Activated T-cell treated with anti-CD3 and anti-CD28 coated beads, Interleukin-2, amount 50 U/mL, for 72 hours (primary cell): ENCODE measurements around the gene MNAT1. TPM values are rescaled to one million over a fixed set of nuclear protein-coding genes. Genes with fewer than 3 reads are reported as not detected.
A peak's percentile ranks its signal among the peaks of the same experiment; 100 is the strongest.
"Not testable (repeated sequence)": the region's sequence is repeated elsewhere in the genome, so short reads cannot be mapped to it uniquely, and the experiment has no call there.

Source experiments
- ATAC-seq, 2 donors: fragments of 150-1000 bp; cut with Tn5 transposase; replicated peaks in 1 of 2; 2 replicates each; pipeline ENCODE4 v1.10.0; 2021; ENCODE audit warnings: moderate library complexity in 2 of 2, mild to moderate bottlenecking in 1 of 2
- DNase-seq, 2 donors: peaks; one replicate each; pipeline ENCODE4 v3.0.0; 2021 to 2022; ENCODE audit warnings: mixed read lengths in 1 of 2
- H3K27ac Mint-ChIP-seq: one replicate; pipeline ENCODE4 v1.8.0; 2022; ENCODE audit warnings: mild to moderate bottlenecking, moderate library complexity, mixed read lengths
- H3K27me3 Mint-ChIP-seq: one replicate; pipeline ENCODE4 v1.8.0; 2022; ENCODE audit warnings: low read depth, mixed read lengths
- H3K36me3 Mint-ChIP-seq, 2 donors: one replicate each; pipeline ENCODE4 v1.8.0; 2022; ENCODE audit warnings: mixed read lengths in 2 of 2, mild to moderate bottlenecking in 1 of 2; ENCODE audit not compliant: insufficient read depth in 2 of 2
- H3K4me1 Mint-ChIP-seq: one replicate; pipeline ENCODE4 v1.8.0; 2022; ENCODE audit warnings: low read depth, mixed read lengths
- H3K4me3 Mint-ChIP-seq, 2 donors: one replicate each; pipeline ENCODE4 v1.8.0; 2022; ENCODE audit warnings: mild to moderate bottlenecking in 2 of 2, mixed read lengths in 2 of 2, moderate library complexity in 2 of 2
- H3K9me3 Mint-ChIP-seq, 2 donors: one replicate each; pipeline ENCODE4 v1.8.0; 2022; ENCODE audit warnings: mixed read lengths in 2 of 2
- total RNA-seq, 2 donors: library from RNA; stranded (reverse); gene quantifications; one replicate each; pipeline ENCODE4 v1.2.3, GENCODE V29; 2022

MNAT1 gene
- total RNA-seq, 2 donors from 2014 or later, result 45.4 to 51.3 TPM

DNA sequence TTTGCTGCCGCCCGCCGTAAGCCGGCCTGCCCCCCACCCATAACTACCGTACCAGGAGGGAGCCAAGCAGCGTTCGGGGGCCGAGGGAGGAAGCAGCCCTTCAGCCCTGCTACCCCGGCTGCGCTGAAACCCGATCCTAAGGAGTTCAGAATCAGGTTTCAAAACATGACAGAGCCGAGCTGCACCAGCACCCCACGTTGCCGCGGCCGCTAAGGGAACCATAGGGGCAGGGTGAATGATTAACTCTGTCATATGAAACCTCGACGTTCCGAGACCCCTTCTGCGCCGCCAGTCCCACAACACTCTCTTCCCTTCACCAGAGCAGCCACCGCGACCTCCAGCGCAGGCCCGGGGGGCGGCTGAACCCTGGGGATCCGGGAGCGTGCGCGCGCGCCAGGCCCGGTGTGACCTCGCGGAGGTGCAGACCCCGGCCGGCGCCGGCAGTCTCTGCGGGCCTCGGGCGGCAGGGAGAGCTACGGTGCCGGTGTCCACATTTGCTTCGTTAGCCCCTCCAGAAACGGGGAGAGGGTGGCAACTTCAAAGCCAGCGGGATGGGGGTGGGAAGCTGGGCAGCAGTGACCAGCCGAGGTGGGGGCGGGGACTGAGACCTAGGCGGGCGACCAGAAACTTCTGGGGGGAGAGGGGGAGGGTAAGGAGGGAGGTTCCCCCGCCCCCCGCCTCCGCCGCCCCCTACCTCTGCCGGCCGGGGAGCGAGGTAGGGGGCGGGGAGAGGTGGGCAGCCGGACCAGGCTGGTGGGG is 12.0 kb upstream of the MNAT1 start:
- no peak overlapping the region for H3K27ac Mint-ChIP-seq
- peak overlapping the region; percentile 91 to 92 for H3K4me3 Mint-ChIP-seq
- H3K9me3 Mint-ChIP-seq, result no peaks in the 10 kb centered on the region
- peaks cover 68% of the 10 kb centered on the region for H3K27me3 Mint-ChIP-seq
- ATAC-seq (peak; percentile 33 to 39), DNase-seq (peak; percentile 30 to 38)
- peaks cover 24% of the 10 kb centered on the region for H3K4me1 Mint-ChIP-seq
- peaks cover 0 to 3% of the 10 kb centered on the region in 2 donors for H3K36me3 Mint-ChIP-seq

DNA sequence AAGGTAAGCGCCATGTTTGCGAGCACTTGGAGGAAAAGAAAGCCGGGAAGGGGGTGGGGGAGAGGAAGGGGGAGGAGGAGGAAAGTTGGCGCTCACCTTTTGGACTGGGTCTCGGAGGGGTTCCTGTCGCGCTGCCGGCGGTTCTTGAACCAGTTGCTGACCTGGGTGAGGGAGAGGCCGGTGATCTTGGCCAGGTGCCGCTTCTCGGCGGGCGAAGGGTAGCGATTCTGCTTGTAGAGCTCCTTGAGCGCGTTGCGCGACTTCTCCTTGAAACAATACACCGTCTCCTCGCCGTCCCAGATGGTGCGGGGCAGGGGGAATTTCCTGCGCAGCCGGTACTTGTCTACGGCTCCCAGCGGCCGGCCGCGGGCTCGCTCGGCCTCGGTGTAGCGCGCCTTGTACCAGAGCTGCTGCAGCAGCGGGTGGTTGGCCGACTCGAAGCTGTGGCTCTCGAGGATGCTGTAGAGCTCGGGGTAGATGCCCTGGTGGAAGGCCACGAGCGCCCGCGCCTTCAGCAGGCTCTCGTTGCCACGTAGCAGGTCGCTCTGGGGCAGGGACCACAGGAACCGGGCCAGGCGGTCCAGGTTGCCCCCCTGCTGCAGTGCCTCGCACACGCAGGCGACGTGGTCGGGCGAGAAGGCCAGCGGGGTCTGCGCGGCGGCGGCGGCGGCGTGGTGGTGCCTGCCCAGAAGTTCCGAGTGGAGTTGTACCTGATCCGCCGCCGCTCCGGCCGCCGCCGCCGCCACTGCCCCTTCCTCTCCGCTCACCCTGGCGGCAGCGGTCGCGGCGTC is 11.2 kb upstream of the MNAT1 start:
- peak; percentile 36 to 43 for DNase-seq
- Mint-ChIP-seq H3K36me3 (peaks cover 0 to 3% of the 10 kb centered on the region in 2 donors), H3K27me3 (peaks cover 72% of the 10 kb centered on the region), H3K4me1 (peaks cover 24% of the 10 kb centered on the region), H3K27ac (no peak overlapping the region), H3K9me3 (no peaks in the 10 kb centered on the region), H3K4me3 (peak overlapping the region; percentile 92 to 94)
- ATAC-seq, result peak; percentile 51 to 52

DNA sequence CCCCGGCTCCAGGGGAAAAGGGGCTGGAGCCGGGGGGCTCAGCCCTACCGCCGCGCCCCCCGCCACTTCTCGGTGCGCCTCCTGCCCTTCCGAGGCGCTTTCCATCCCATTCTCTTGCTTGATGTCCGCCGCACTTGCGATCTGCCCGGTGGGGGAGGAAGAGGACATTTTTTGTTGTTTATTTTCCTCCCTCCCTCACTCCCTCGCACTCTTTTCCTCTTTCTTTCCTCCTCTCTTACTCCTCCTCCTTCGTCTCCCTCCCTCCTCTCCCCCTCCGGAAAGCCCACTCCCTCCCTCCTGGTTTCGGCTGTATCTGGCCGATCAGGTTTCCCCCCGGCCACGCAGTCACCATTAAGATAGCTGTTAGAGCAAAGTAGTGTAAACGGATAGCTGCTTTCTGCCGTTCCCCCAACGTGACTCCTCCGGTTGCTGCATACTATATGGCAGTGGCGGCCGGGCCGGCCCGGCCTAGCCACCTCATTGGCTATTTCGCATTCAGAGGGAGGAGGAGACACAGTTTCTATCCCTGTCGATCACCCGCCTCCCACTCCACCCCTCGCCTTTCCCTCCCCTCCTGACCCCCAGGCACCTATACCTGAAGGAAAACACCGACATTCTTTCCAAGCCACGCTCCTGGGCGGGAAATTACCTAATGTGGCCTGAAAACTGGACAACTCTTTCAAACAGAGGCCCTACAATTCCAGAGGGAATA is 10.5 kb upstream of the MNAT1 start, which contains the start of gene SIX4:
SIX4 (minus strand) TSS at position 445 of the 712 bp plus-strand sequence; CDS start at position 168, 277 bp downstream.
- DNase-seq, result peak; percentile 6 to 17
- Mint-ChIP-seq H3K4me3 (peak within 1 kb of the TSS; percentile 92 to 94), H3K4me1 (peaks cover 24% of the 10 kb centered on the region), H3K9me3 (no peaks in the 10 kb centered on the region), H3K36me3 (peaks cover 0 to 3% of the 10 kb centered on the region in 2 donors), H3K27ac (no peak within 1 kb of the TSS), H3K27me3 (peaks cover 72% of the 10 kb centered on the region)
- peak; percentile 19 to 31 for ATAC-seq

DNA sequence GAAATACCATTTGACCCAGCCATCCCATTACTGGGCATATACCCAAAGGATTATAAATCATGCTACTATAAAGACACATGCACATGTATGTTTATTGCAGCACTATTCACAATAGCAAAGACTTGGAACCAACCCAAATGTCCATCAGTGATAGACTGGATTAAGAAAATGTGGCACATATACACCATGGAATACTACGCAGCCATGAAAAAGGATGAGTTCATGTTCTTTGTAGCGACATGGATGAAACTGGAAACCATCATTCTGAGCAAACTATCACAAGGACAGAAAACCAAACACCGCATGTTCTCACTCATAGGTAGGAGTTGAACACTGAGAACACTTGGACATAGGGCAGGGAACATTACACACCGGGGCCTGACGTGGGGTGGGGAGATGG is 3.3 kb upstream of the MNAT1 start:
- ATAC-seq, H3K9me3 Mint-ChIP-seq, H3K27ac Mint-ChIP-seq, DNase-seq, H3K36me3 Mint-ChIP-seq, H3K4me3 Mint-ChIP-seq: not testable (repeated sequence)
- peaks cover 21% of the 10 kb centered on the region for H3K4me1 Mint-ChIP-seq
- H3K27me3 Mint-ChIP-seq, result peaks cover 44% of the 10 kb centered on the region

DNA sequence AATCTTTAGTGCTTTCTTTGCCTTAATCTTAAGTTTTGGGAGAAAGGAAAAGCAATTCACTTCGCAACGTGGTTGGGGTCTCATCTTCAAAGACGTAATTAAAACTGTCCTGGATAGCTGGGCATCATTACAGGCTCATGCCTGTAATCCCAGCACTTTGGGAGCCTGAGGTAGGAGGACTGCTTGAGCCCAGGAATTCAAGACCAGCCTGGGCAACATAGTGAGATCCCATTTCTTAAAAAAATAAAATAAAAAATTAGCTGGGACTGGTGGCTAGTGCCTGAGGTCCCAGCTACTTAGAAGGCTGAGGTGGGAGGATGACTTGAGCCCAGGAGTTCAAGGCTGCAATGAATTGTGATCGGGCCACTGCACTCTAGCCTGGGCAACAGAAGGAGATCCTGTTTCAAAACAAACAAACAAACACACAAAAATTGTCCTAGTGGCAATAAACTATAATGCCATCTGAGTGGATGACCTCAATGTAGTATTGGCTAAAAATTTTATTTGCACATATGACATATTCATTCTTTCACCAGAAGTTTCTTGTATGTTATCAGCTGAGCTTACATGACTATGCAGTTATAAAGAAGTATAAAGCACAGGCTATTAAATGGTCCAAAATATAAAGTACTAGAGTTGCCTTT is 1.6 kb upstream of the MNAT1 start:
- no peak overlapping the region for H3K4me3 Mint-ChIP-seq
- DNase-seq (no peak), ATAC-seq (no peak)
- no peaks in the 10 kb centered on the region for H3K9me3 Mint-ChIP-seq
- no peak overlapping the region for H3K27ac Mint-ChIP-seq
- H3K4me1 Mint-ChIP-seq, result peaks cover 21% of the 10 kb centered on the region
- H3K36me3 Mint-ChIP-seq, result peaks cover 3 to 4% of the 10 kb centered on the region in 2 donors
- peaks cover 32% of the 10 kb centered on the region for H3K27me3 Mint-ChIP-seq

DNA sequence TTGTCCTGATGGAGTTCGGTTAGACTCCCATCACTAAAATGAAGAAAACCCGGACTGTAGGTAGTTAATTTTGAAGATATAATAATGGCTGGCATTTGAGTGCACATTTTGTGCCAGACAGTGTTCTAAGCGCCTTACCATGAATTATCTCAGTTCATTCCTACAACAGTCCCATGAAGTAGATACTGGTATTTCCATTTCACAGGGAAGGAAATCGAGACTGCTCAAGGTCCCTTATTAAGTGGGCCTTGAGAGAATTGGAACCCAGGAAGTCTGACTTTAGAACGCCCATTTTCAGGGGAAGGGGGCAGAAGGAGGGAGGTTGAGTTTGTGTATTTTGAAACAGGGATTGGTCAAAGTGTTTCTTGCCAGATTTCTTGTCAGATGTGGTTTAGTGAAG is 855 bp downstream of the MNAT1 start:
- peak overlapping the region; percentile 99 for H3K27ac Mint-ChIP-seq
- H3K36me3 Mint-ChIP-seq, result peaks cover 3 to 4% of the 10 kb centered on the region in 2 donors
- ATAC-seq (peak in 1 of 2 donors; percentile 16), DNase-seq (no peak)
- H3K4me1 Mint-ChIP-seq, result peaks cover 32% of the 10 kb centered on the region
- H3K27me3 Mint-ChIP-seq, result peaks cover 8% of the 10 kb centered on the region
- no peaks in the 10 kb centered on the region for H3K9me3 Mint-ChIP-seq
- peak overlapping the region; percentile 98 to 100 for H3K4me3 Mint-ChIP-seq

DNA sequence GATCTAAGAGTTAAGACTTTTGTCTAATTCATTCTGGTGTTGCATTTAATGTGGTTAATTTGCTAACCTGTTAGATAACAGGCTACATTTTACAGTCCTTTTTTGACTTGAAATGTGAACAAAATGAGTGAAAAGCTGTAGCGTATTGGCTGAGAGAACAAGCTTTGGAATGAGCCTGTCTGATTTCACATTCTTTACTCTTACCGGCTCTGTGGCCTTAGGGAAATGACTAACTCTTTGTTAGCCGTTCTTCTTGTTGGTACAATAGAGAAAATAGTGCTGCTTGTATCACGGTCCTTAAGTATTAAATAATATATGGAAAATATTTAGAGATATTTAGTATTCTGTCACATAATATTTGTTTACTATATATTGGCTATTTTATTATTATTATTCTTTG is 1.9 kb downstream of the MNAT1 start:
- Mint-ChIP-seq H3K4me1 (peaks cover 32% of the 10 kb centered on the region), H3K9me3 (no peaks in the 10 kb centered on the region), H3K27me3 (no peaks in the 10 kb centered on the region), H3K4me3 (peak overlapping the region in 1 of 2 donors; percentile 100), H3K27ac (no peak overlapping the region), H3K36me3 (peaks cover 4 to 5% of the 10 kb centered on the region in 2 donors)
- ATAC-seq (no peak), DNase-seq (no peak)

DNA sequence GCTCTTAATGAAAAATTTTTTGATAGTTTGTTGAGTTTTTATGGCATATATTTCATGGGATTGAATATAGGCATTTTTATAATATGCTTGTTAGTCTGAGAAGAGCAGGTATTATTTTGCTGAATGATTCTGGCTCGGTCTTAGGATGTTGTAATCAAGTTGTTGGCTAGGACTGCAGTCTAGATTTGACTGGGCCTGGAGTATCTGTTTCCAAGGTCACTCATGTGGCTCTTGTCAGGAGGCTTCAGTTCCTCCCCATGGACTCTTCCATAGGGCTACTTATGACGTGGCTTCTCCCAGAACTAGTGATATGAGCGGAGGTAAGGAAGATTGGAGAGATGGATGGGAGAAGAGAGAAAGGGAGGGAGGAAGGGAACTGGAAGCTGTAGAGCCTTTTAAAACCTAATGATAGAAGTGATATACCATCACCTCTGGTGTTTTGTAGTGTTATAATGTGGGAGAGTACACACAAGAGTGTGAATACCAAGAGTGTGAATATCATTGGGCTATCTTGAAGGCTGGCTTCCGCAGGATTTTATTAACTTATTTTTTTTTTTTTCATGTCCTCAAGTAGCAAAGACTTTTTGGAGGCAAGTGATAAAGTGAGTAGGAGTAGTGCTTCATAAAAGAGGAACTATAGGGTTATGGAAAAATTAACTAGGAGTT is 4.4 kb downstream of the MNAT1 start:
- ATAC-seq (no peak), DNase-seq (no peak)
- no peak overlapping the region for H3K4me3 Mint-ChIP-seq
- peaks cover 43% of the 10 kb centered on the region for H3K4me1 Mint-ChIP-seq
- peaks cover 4 to 17% of the 10 kb centered on the region in 2 donors for H3K36me3 Mint-ChIP-seq
- H3K27ac Mint-ChIP-seq, result no peak overlapping the region
- H3K27me3 Mint-ChIP-seq, result no peaks in the 10 kb centered on the region
- no peaks in the 10 kb centered on the region for H3K9me3 Mint-ChIP-seq

DNA sequence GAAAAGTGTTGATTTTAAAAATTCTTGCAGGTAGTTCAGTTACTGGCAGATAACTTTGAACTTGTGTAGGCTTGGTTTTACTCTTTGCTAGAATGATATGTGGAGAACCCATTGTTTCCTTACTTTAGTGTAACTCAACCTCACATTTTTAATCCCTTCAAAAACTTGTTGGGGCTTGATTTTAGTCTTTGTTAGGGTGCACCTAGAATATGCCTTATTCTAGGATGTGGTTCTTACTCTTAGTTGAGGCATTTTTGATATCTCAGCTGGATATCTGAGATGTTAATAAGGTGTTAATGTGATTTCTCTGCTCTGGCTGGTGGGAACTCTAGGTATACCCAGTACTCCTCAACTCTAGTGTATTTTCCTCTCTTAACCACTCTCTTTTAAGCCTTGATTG is 10.0 kb downstream of the MNAT1 start:
- H3K27ac Mint-ChIP-seq, result no peak overlapping the region
- no peak for DNase-seq
- H3K4me1 Mint-ChIP-seq, result peaks cover 11% of the 10 kb centered on the region
- ATAC-seq, result no peak
- no peaks in the 10 kb centered on the region for H3K27me3 Mint-ChIP-seq
- H3K4me3 Mint-ChIP-seq, result no peak overlapping the region
- peaks cover 3 to 4% of the 10 kb centered on the region in 2 donors for H3K9me3 Mint-ChIP-seq
- H3K36me3 Mint-ChIP-seq, result peaks cover 0 to 20% of the 10 kb centered on the region in 2 donors

DNA sequence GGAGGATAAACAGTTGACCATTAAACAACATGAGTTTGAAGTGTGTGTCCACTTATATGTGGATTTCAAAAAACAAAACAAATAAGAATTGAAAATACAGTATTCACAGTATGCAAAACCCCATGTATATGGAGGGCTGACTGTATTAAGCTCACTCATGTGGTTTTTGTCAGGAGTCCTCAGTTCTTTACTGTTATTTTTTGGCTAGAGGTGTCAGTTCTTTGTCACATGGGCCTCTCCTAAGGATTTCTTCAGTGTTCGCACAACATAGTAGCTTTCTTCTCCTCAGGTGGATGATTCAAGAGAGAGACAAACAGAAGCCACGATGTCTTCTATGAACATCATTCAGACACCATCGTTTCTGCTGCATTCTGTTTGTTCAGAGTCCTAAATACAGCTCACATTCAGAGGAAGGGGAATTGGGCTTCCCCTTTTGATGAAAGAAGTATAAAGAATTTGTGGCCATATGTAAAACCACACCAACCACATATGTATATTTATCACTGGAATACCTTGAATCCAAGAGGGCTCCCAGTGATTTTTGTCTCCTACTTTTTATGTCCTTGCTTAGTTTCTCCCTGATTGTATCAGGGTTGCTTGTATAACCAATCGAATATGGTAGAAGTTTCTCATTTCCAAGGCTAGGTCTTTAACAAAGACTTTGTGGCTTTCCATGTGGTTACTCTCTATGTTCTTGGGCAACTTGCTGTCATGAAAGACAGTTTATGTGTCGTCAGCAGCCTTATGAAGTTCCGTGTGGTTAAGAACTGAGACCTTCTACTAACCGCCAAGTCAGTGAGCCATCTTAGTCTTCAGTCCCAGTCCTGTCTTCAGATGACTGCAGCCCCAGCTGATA is 18.9 kb downstream of the MNAT1 start:
- peaks cover 47% of the 10 kb centered on the region for H3K4me1 Mint-ChIP-seq

DNA sequence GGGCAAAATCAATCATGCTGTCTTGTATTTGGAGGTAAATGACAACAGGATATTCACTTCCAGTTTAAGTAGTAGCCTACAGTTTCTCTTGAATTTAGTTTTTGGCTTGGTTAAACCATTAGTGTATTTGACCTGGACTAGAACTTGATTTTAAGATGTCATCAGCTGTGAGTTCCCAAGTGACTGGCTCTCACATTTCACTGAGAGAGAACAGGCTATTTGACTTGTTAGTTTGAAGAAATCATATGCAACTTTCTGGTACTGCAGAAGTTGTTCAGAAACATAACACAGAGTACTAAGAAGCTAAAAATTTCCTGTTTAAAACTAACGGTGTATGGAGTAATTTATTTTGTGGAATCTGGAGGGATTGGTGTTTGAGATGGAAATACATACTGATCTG is 22.3 kb downstream of the MNAT1 start:
- H3K27me3 Mint-ChIP-seq, result peaks cover 12% of the 10 kb centered on the region
- H3K4me1 Mint-ChIP-seq, result peaks cover 52% of the 10 kb centered on the region
- ATAC-seq (no peak), DNase-seq (no peak)
- no peaks in the 10 kb centered on the region for H3K9me3 Mint-ChIP-seq
- no peak overlapping the region for H3K4me3 Mint-ChIP-seq
- H3K27ac Mint-ChIP-seq, result no peak overlapping the region
- no peaks in the 10 kb centered on the region for H3K36me3 Mint-ChIP-seq

More for the DNA sequence above, 18.9 kb downstream of the MNAT1 start:
- peaks cover 12% of the 10 kb centered on the region for H3K27me3 Mint-ChIP-seq
- peak; percentile 97 for ATAC-seq
- peak; percentile 71 to 73 for DNase-seq
- no peaks in the 10 kb centered on the region for H3K9me3 Mint-ChIP-seq
- no peaks in the 10 kb centered on the region for H3K36me3 Mint-ChIP-seq
- peak overlapping the region; percentile 70 for H3K27ac Mint-ChIP-seq
- peak overlapping the region; percentile 53 to 58 for H3K4me3 Mint-ChIP-seq
